CD8-positive, alpha-beta memory T cell (primary cell): ENCODE measurements around the gene C4orf51. TPM values are rescaled to one million over a fixed set of nuclear protein-coding genes. Genes with fewer than 3 reads are reported as not detected.

ENCODE experiments used
- CTCF ChIA-PET: fragments of 350-600 bp; sonication (Branson Sonifier 250); formaldehyde crosslinking; loops from one replicate; lab custom pipeline; 2021; ENCODE audit warnings: antibody characterized with exemption; lab: Charles Lee
- POLR2A ChIA-PET: fragments of 350-600 bp; sonication (Branson Sonifier 250); formaldehyde crosslinking; loops from one replicate; lab custom pipeline; 2021; ENCODE audit warnings: antibody characterized with exemption; lab: Charles Lee
- DNase-seq, 5 donors: peaks; one replicate each; pipeline versions ENCODE4 v3.0.0 to v3.0.0-alpha.2; 2020 to 2022; ENCODE audit warnings: mixed read lengths in 1 of 5
- H3K27ac ChIP-seq: one replicate; pipeline ENCODE4 v1.7.0; 2013; ENCODE audit warnings: low read depth, mild to moderate bottlenecking, low read length, moderate library complexity
- H3K27me3 ChIP-seq: 2 replicates; pipeline ENCODE4 v1.7.0; 2013; ENCODE audit warnings: low read length, mild to moderate bottlenecking; ENCODE audit not compliant: insufficient read depth, poor library complexity, severe bottlenecking
- H3K36me3 ChIP-seq: 2 replicates; pipeline ENCODE4 v1.7.0; 2013; ENCODE audit warnings: mild to moderate bottlenecking, low read length, moderate library complexity; ENCODE audit not compliant: insufficient read depth
- H3K4me1 ChIP-seq: 2 replicates; pipeline ENCODE4 v1.7.0; 2013; ENCODE audit warnings: mild to moderate bottlenecking, low read length, moderate library complexity; ENCODE audit not compliant: insufficient read depth
- H3K4me3 ChIP-seq: 2 replicates; pipeline ENCODE4 v1.7.0; 2013; ENCODE audit warnings: mild to moderate bottlenecking, low read length
- H3K9me3 ChIP-seq: 2 replicates; pipeline ENCODE4 v1.7.0; 2013; ENCODE audit warnings: mild to moderate bottlenecking, low read length
- H3K27ac Mint-ChIP-seq, 8 donors: one replicate each; pipeline ENCODE4 v1.8.0; 2020 to 2021; ENCODE audit warnings: mixed read lengths in 8 of 8, mild to moderate bottlenecking in 6 of 8, inconsistent platforms in 3 of 8, moderate library complexity in 3 of 8
- H3K27me3 Mint-ChIP-seq, 2 donors: one replicate each; pipeline ENCODE4 v1.8.0; 2020 to 2021; ENCODE audit warnings: mixed read lengths in 2 of 2, mild to moderate bottlenecking in 1 of 2, moderate library complexity in 1 of 2
- H3K36me3 Mint-ChIP-seq, 3 donors: one replicate each; pipeline ENCODE4 v1.8.0; 2020 to 2021; ENCODE audit warnings: mixed read lengths in 3 of 3, inconsistent platforms in 1 of 3, mild to moderate bottlenecking in 1 of 3
- H3K4me1 Mint-ChIP-seq, 3 donors: one replicate each; pipeline ENCODE4 v1.8.0; 2020 to 2021; ENCODE audit warnings: mixed read lengths in 3 of 3, inconsistent platforms in 1 of 3, mild to moderate bottlenecking in 1 of 3
- H3K4me3 Mint-ChIP-seq, 7 donors: one replicate each; pipeline ENCODE4 v1.8.0; 2020 to 2021; ENCODE audit warnings: mixed read lengths in 7 of 7, mild to moderate bottlenecking in 6 of 7, moderate library complexity in 4 of 7, inconsistent platforms in 2 of 7
- H3K9me3 Mint-ChIP-seq, 5 donors: one replicate each; pipeline ENCODE4 v1.8.0; 2020 to 2022; ENCODE audit warnings: mixed read lengths in 5 of 5, mild to moderate bottlenecking in 3 of 5, moderate library complexity in 2 of 5, inconsistent platforms in 1 of 5
- polyA plus RNA-seq: library from polyadenylated mRNA; unstranded; fragments of 300-500 nt; fragmentation: Illumina TruSeq; gene quantifications from one replicate; pipeline ENCODE4 v1.2.3, GENCODE V29; 2021
- total RNA-seq, 2 experiments: library from RNA; stranded (reverse); gene quantifications; one replicate each; pipeline ENCODE4 v1.2.3, GENCODE V29; 2021

C4orf51 gene
- total and polyA plus RNA-seq, 3 experiments from 2014 or later = not detected

DNA sequence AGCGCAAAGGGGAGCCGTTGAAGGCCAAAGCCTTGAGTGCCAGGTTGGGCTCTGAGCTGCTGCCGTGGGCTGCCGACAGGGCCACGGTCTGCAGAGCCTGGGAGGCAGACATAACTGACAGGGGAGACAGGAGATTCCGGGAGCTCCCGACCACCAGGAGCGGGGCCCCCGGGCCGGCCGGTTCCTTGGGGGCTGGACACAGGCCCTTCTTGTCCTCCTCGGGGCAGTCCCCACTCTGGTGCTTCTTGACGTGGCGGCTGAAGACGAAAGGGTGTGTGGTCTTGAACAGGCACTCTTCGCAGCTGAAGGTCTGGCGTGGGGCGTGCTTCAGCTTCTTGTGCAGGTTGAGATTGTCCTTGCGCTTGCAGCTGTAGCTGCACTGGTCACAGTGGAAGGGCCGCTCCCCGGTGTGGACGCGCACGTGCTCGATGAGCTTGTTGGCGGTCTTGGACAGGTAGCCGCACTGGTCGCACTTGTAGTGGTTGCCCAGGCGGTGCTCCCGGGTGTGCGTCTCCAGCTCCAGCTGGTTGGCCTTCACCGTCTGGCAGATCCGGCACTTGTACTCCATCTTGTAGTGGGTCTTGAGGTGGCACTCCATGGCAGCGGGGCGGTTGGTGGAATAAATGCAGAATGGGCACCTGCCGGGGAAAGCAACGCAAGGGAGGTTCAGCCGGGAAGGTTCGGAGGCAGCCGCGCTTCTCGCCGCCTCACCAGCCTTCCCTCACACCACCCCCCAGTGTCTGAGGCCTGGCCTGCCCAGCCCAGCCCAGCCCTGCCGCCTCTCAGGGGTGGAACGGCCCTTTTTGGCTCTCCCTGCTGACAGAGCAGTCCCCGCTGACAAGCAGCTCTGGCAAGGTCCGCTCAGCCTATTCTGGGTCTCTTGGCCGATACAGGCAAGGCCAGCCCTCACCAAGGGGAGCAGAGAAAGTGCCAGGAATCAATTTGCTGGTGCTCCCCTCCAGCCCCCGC, 81.3 kb downstream of the C4orf51 start:
- ChIA-PET CTCF (no interaction called here), POLR2A (no interaction called here)
- Histone ChIP-seq H3K36me3 (peaks cover 21% of the 10 kb centered on the region), H3K9me3 (no peaks in the 10 kb centered on the region), H3K27me3 (no peaks in the 10 kb centered on the region), H3K4me3 (no peak overlapping the region), H3K4me1 (no peaks in the 10 kb centered on the region), H3K27ac (no peak overlapping the region)
- no peaks in the 10 kb centered on the region for H3K27me3 Mint-ChIP-seq
- no peak for DNase-seq
- H3K4me1 Mint-ChIP-seq = no peaks in the 10 kb centered on the region
- H3K27ac Mint-ChIP-seq = no peak overlapping the region
- peaks cover 35 to 72% (median 46%) of the 10 kb centered on the region in 3 donors for H3K36me3 Mint-ChIP-seq
- no peaks in the 10 kb centered on the region for H3K9me3 Mint-ChIP-seq
- no peak overlapping the region for H3K4me3 Mint-ChIP-seq

DNA sequence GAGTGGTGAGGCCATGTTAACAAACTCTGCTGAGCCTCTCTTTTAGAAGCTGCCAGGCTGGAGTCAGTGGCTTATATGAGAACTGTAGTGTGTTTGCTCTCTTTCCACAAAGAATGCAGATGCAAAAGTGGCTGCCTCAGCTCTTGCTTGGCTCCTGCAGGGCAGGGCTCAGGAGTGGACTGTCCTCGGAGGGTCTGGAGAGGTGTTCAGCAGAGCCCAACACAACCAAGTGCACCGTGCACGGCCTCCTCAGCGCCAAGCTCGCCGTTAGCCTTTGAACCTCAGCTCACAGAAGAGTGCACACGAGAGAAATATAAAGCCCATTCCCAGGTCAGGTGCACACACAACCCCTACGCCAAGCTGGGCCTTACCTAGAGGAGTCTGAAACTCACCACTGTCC, 82.8 kb downstream of the C4orf51 start:
- no peak overlapping the region for H3K4me3 ChIP-seq
- no peak overlapping the region for H3K4me3 Mint-ChIP-seq
- no peak for DNase-seq
- H3K9me3 Mint-ChIP-seq = no peaks in the 10 kb centered on the region
- CTCF ChIA-PET = no interaction called here
- H3K27me3 ChIP-seq = no peaks in the 10 kb centered on the region
- no peaks in the 10 kb centered on the region for H3K4me1 ChIP-seq
- peaks cover 21% of the 10 kb centered on the region for H3K36me3 ChIP-seq
- H3K36me3 Mint-ChIP-seq = peaks cover 43 to 87% (median 56%) of the 10 kb centered on the region in 3 donors
- H3K27ac Mint-ChIP-seq = no peak overlapping the region
- POLR2A ChIA-PET = no interaction called here
- no peaks in the 10 kb centered on the region for H3K4me1 Mint-ChIP-seq
- no peak overlapping the region for H3K27ac ChIP-seq
- H3K9me3 ChIP-seq = no peaks in the 10 kb centered on the region
- H3K27me3 Mint-ChIP-seq = no peaks in the 10 kb centered on the region

DNA sequence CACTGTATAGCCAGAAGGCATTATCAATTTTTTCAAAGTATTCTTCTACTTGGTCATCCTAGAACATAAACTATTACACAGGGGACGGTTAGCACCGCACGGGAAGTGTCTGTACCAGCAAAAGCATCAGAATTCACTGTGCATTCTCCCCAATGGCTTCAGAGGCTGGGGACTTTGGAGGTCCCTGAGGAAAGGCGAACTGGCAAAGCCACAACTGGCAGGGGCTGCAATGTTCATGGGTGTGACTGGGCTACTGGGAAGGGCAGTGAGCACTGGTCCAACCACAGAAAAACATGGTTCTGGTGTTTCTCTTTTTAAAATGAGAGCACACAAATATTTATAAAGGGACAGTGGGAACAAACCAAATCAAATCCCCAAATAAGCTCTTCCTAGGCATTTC, 83.5 kb downstream of the C4orf51 start:
- Histone ChIP-seq H3K4me1 (no peaks in the 10 kb centered on the region), H3K36me3 (peaks cover 21% of the 10 kb centered on the region), H3K27me3 (no peaks in the 10 kb centered on the region), H3K27ac (no peak overlapping the region), H3K9me3 (no peaks in the 10 kb centered on the region), H3K4me3 (no peak overlapping the region)
- DNase-seq = no peak
- H3K27me3 Mint-ChIP-seq = no peaks in the 10 kb centered on the region
- H3K27ac Mint-ChIP-seq = no peak overlapping the region
- CTCF ChIA-PET = no interaction called here
- no peaks in the 10 kb centered on the region for H3K4me1 Mint-ChIP-seq
- no peak overlapping the region for H3K4me3 Mint-ChIP-seq
- no peaks in the 10 kb centered on the region for H3K9me3 Mint-ChIP-seq
- H3K36me3 Mint-ChIP-seq = peaks cover 49 to 92% (median 56%) of the 10 kb centered on the region in 3 donors
- POLR2A ChIA-PET = no interaction called here

- Histone ChIP-seq H3K27ac (no peak overlapping the region), H3K4me3 (no peak overlapping the region), H3K36me3 (peaks cover 16% of the 10 kb centered on the region), H3K9me3 (no peaks in the 10 kb centered on the region), H3K4me1 (no peaks in the 10 kb centered on the region), H3K27me3 (no peaks in the 10 kb centered on the region)
- peaks cover 42 to 83% (median 43%) of the 10 kb centered on the region in 3 donors for H3K36me3 Mint-ChIP-seq
- CTCF ChIA-PET = no interaction called here
- H3K4me3 Mint-ChIP-seq = no peak overlapping the region
- no peak for DNase-seq
- POLR2A ChIA-PET = no interaction called here
- no peaks in the 10 kb centered on the region for H3K9me3 Mint-ChIP-seq
- H3K27ac Mint-ChIP-seq = peak overlapping the region in 2 of 8 donors; percentile 45 to 64
- H3K4me1 Mint-ChIP-seq = no peaks in the 10 kb centered on the region
- H3K27me3 Mint-ChIP-seq = no peaks in the 10 kb centered on the region
These were observed 86.3 kb downstream of the C4orf51 start for GRCh38 chr4:145766273-145766672.

DNA sequence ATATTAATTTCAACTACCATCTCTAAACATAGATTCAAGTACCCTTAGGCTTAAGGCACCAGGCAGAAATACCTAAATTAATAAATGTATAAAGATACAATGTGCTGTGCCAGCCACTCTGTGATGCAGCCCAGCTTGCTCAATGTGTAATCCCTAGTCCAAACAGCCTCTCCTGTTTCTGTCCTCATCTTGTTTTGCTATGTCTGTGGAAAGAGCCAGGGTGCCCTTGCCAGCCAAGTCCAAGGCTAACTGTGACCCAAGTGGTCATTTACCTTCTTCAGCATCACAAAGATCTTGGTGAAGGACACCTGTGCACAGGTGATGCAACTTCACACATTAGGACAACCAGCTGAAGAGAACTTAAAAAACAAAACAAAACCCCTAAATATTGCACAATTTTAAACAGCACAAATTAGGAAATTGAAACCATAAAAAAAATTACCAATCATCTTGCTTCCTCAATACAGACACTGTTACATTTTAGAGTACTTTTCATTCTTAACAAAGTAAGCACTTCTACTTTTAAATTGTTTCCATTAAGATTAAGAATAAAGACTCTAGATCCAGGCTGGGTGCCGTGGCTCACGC, 89.6 kb downstream of the C4orf51 start:
- peaks cover 18% of the 10 kb centered on the region for H3K36me3 ChIP-seq
- ChIA-PET CTCF (no interaction called here), POLR2A (no interaction called here)
- no peaks in the 10 kb centered on the region for H3K4me1 ChIP-seq
- no peaks in the 10 kb centered on the region for H3K27me3 Mint-ChIP-seq
- no peaks in the 10 kb centered on the region for H3K4me1 Mint-ChIP-seq
- no peaks in the 10 kb centered on the region for H3K9me3 Mint-ChIP-seq
- no peaks in the 10 kb centered on the region for H3K27me3 ChIP-seq
- H3K27ac Mint-ChIP-seq = peak overlapping the region in 2 of 8 donors; percentile 14 to 47
- H3K27ac ChIP-seq = no peak overlapping the region
- no peak overlapping the region for H3K4me3 Mint-ChIP-seq
- H3K9me3 ChIP-seq = no peaks in the 10 kb centered on the region
- peaks cover 39 to 81% (median 45%) of the 10 kb centered on the region in 3 donors for H3K36me3 Mint-ChIP-seq
- DNase-seq = no peak
- no peak overlapping the region for H3K4me3 ChIP-seq

- no peak for DNase-seq
- Mint-ChIP-seq H3K36me3 (peaks cover 34 to 81% (median 41%) of the 10 kb centered on the region in 3 donors), H3K9me3 (no peaks in the 10 kb centered on the region), H3K27me3 (no peaks in the 10 kb centered on the region), H3K4me3 (no peak overlapping the region), H3K4me1 (no peaks in the 10 kb centered on the region), H3K27ac (no peak overlapping the region)
- H3K4me3 ChIP-seq = no peak overlapping the region
- ChIA-PET CTCF (no interaction called here), POLR2A (no interaction called here)
- H3K27me3 ChIP-seq = no peaks in the 10 kb centered on the region
- H3K27ac ChIP-seq = no peak overlapping the region
- H3K4me1 ChIP-seq = no peaks in the 10 kb centered on the region
- no peaks in the 10 kb centered on the region for H3K9me3 ChIP-seq
- peaks cover 13% of the 10 kb centered on the region for H3K36me3 ChIP-seq
These were observed 90.2 kb downstream of the C4orf51 start for GRCh38 chr4:145770124-145770523.

GRCh38 chr4:145772347-145772746, 92.4 kb downstream of the C4orf51 start:
- Histone ChIP-seq H3K4me3 (no peak overlapping the region), H3K27me3 (no peaks in the 10 kb centered on the region), H3K9me3 (no peaks in the 10 kb centered on the region), H3K36me3 (peaks cover 9% of the 10 kb centered on the region), H3K27ac (no peak overlapping the region), H3K4me1 (no peaks in the 10 kb centered on the region)
- H3K4me1 Mint-ChIP-seq = no peaks in the 10 kb centered on the region
- no peak overlapping the region for H3K27ac Mint-ChIP-seq
- no peak for DNase-seq
- POLR2A ChIA-PET = no interaction called here
- no peaks in the 10 kb centered on the region for H3K9me3 Mint-ChIP-seq
- H3K27me3 Mint-ChIP-seq = no peaks in the 10 kb centered on the region
- peaks cover 26 to 77% (median 27%) of the 10 kb centered on the region in 3 donors for H3K36me3 Mint-ChIP-seq
- no peak overlapping the region for H3K4me3 Mint-ChIP-seq
- CTCF ChIA-PET = no interaction called here

- Histone ChIP-seq H3K36me3 (peaks cover 9% of the 10 kb centered on the region), H3K4me1 (no peaks in the 10 kb centered on the region), H3K9me3 (no peaks in the 10 kb centered on the region), H3K27me3 (no peaks in the 10 kb centered on the region), H3K27ac (no peak overlapping the region), H3K4me3 (no peak overlapping the region)
- POLR2A ChIA-PET = no interaction called here
- Mint-ChIP-seq H3K36me3 (peaks cover 25 to 76% (median 26%) of the 10 kb centered on the region in 3 donors), H3K9me3 (no peaks in the 10 kb centered on the region), H3K27ac (peak overlapping the region in 1 of 8 donors; percentile 11), H3K27me3 (no peaks in the 10 kb centered on the region), H3K4me3 (no peak overlapping the region), H3K4me1 (no peaks in the 10 kb centered on the region)
- DNase-seq = no peak
- CTCF ChIA-PET = no interaction called here
These were observed 93.8 kb downstream of the C4orf51 start for GRCh38 chr4:145773581-145774234.
